Measurements from ENCODE around the gene QRICH1. TPM values are rescaled to one million over a fixed set of nuclear protein-coding genes. Genes with fewer than 3 reads are reported as not detected.

QRICH1 gene
- polyA plus RNA-seq, 3 donors = 9.3 to 150 (median 16.1) TPM

GRCh38 chr3:49076646-49077045, 17.2 kb downstream of the QRICH1 start:
- Histone ChIP-seq H3K27ac (ENCODE audit: low read depth in 1 of 2, low read length in 2 of 2) (no peak overlapping the region), H3K36me3 (replicated peaks in 1 of 2; ENCODE audit: control insufficient read depth in 1 of 2, insufficient read depth in 2 of 2, low read length in 2 of 2) (peaks cover 64 to 85% of the 10 kb centered on the region in 2 donors), H2AFZ (ENCODE audit: insufficient read depth, low read depth, low read length, poor library complexity, severe bottlenecking) (no peak overlapping the region), H3K9me3 (replicated peaks in 1 of 2; ENCODE audit: control insufficient read depth in 1 of 2, insufficient read depth in 1 of 2, low read length in 2 of 2) (no peaks in the 10 kb centered on the region), H3K27me3 (ENCODE audit: control insufficient read depth in 2 of 2, insufficient read depth in 2 of 2, low read length in 2 of 2) (no peaks in the 10 kb centered on the region), H3K9ac (ENCODE audit: insufficient read depth, low read length, poor library complexity, severe bottlenecking) (no peak overlapping the region), H3K4me3 (replicated peaks in 1 of 3; ENCODE audit: low read depth in 2 of 3, low read length in 3 of 3) (no peak overlapping the region), H3K4me1 (ENCODE audit: control insufficient read depth in 1 of 2, insufficient read depth in 2 of 2, low read length in 2 of 2) (no peaks in the 10 kb centered on the region), H3K4me2 (replicated peaks; ENCODE audit: extremely low read depth, low read length, poor library complexity, severe bottlenecking) (no peak overlapping the region), H3K79me2 (ENCODE audit: insufficient read depth, low read length) (peaks cover 75% of the 10 kb centered on the region), H4K20me1 (ENCODE audit: insufficient read depth, low read length) (peaks cover 73% of the 10 kb centered on the region)
- no peaks in the 10 kb centered on the region for H3K27me3 Mint-ChIP-seq (ENCODE audit: low read depth in 3 of 3)
- H3K9me3 Mint-ChIP-seq = no peaks in the 10 kb centered on the region
- no peak for DNase-seq
- WGBS (ENCODE audit: insufficient coverage) = 100% methylated on average over 1 of the region's 4 CpGs
- peaks cover 57 to 74% of the 10 kb centered on the region in 2 donors for H3K36me3 Mint-ChIP-seq
- intact Hi-C loops (cut with micrococcal nuclease) = no loop called here
- TF ChIP-seq CTCF (IDR thresholded peaks at IDR 0.05) = no peak
- peak overlapping the region in 1 of 7 donors; percentile 55 for H3K27ac Mint-ChIP-seq
- no peak overlapping the region for H3K4me3 Mint-ChIP-seq
- H3K4me1 Mint-ChIP-seq = no peaks in the 10 kb centered on the region

GRCh38 chr3:49076116-49076515, 17.8 kb downstream of the QRICH1 start:
- Histone ChIP-seq H3K79me2 (ENCODE audit: insufficient read depth, low read length) (peaks cover 75% of the 10 kb centered on the region), H3K4me1 (ENCODE audit: control insufficient read depth in 1 of 2, insufficient read depth in 2 of 2, low read length in 2 of 2) (no peaks in the 10 kb centered on the region), H3K9ac (ENCODE audit: insufficient read depth, low read length, poor library complexity, severe bottlenecking) (no peak overlapping the region), H3K27me3 (ENCODE audit: control insufficient read depth in 2 of 2, insufficient read depth in 2 of 2, low read length in 2 of 2) (no peaks in the 10 kb centered on the region), H3K27ac (ENCODE audit: low read depth in 1 of 2, low read length in 2 of 2) (no peak overlapping the region), H3K9me3 (replicated peaks in 1 of 2; ENCODE audit: control insufficient read depth in 1 of 2, insufficient read depth in 1 of 2, low read length in 2 of 2) (no peaks in the 10 kb centered on the region), H2AFZ (ENCODE audit: insufficient read depth, low read depth, low read length, poor library complexity, severe bottlenecking) (no peak overlapping the region), H3K4me2 (replicated peaks; ENCODE audit: extremely low read depth, low read length, poor library complexity, severe bottlenecking) (no peak overlapping the region), H3K36me3 (replicated peaks in 1 of 2; ENCODE audit: control insufficient read depth in 1 of 2, insufficient read depth in 2 of 2, low read length in 2 of 2) (peaks cover 70 to 85% of the 10 kb centered on the region in 2 donors), H4K20me1 (ENCODE audit: insufficient read depth, low read length) (peaks cover 73% of the 10 kb centered on the region), H3K4me3 (replicated peaks in 1 of 3; ENCODE audit: low read depth in 2 of 3, low read length in 3 of 3) (no peak overlapping the region)
- TF ChIP-seq CTCF (IDR thresholded peaks at IDR 0.05) = no peak
- Mint-ChIP-seq H3K4me3 (no peak overlapping the region), H3K27me3 (ENCODE audit: low read depth in 3 of 3) (no peaks in the 10 kb centered on the region), H3K9me3 (no peaks in the 10 kb centered on the region), H3K36me3 (peaks cover 63 to 79% of the 10 kb centered on the region in 2 donors), H3K27ac (no peak overlapping the region), H3K4me1 (no peaks in the 10 kb centered on the region)
- 100% methylated on average over 1 of the region's 13 CpGs for WGBS (ENCODE audit: insufficient coverage)
- intact Hi-C loops (cut with micrococcal nuclease) = no loop called here
- DNase-seq = no peak

Data from CD14-positive monocyte (primary cell).